Natural killer cell treated with Interleukin-12 subunit alpha and Interleukin-12 subunit beta and Interleukin-15 and Interleukin-18, amount 100 ng/mL, for 72 hours (primary cell): Measurements from ENCODE around the gene IFNK. TPM values are rescaled to one million over a fixed set of nuclear protein-coding genes. Genes with fewer than 3 reads are reported as not detected.

ENCODE experiments used
- ATAC-seq, 2 donors: fragments of 150-1000 bp; cut with Tn5 transposase in 1 of 2; sonication (Bioruptor Pico), chemical (Tn5 transposase) in 1 of 2; 2 replicates each; pipeline ENCODE4 v1.10.0; 2021
- DNase-seq: peaks from one replicate; pipeline ENCODE4 v3.0.0; 2022; ENCODE audit warnings: low spot score
- H3K27ac Mint-ChIP-seq, 2 donors: 1 replicate in 1 of 2; 2 replicates in 1 of 2; pipeline ENCODE4 v1.8.0; 2022; ENCODE audit warnings: mixed read lengths in 2 of 2, mild to moderate bottlenecking in 1 of 2, moderate library complexity in 1 of 2
- H3K27me3 Mint-ChIP-seq, 2 donors: 1 replicate in 1 of 2; 2 replicates in 1 of 2; pipeline ENCODE4 v1.8.0; 2022; ENCODE audit warnings: mixed read lengths in 2 of 2
- H3K36me3 Mint-ChIP-seq: one replicate; pipeline ENCODE4 v1.8.0; 2022; ENCODE audit warnings: mixed read lengths
- H3K4me1 Mint-ChIP-seq, 2 donors: 1 replicate in 1 of 2; 2 replicates in 1 of 2; pipeline ENCODE4 v1.8.0; 2022; ENCODE audit warnings: low read depth in 2 of 2, mixed read lengths in 2 of 2, mild to moderate bottlenecking in 1 of 2
- H3K4me3 Mint-ChIP-seq: one replicate; pipeline ENCODE4 v1.8.0; 2022; ENCODE audit warnings: mixed read lengths
- H3K9me3 Mint-ChIP-seq: 2 replicates; pipeline ENCODE4 v1.8.0; 2022; ENCODE audit warnings: mixed read lengths
- total RNA-seq, 2 donors: library from RNA; stranded (reverse); gene quantifications; one replicate each; pipeline ENCODE4 v1.2.3, GENCODE V29; 2022

IFNK gene
- total RNA-seq, 2 donors from 2014 or later = not detected

DNA sequence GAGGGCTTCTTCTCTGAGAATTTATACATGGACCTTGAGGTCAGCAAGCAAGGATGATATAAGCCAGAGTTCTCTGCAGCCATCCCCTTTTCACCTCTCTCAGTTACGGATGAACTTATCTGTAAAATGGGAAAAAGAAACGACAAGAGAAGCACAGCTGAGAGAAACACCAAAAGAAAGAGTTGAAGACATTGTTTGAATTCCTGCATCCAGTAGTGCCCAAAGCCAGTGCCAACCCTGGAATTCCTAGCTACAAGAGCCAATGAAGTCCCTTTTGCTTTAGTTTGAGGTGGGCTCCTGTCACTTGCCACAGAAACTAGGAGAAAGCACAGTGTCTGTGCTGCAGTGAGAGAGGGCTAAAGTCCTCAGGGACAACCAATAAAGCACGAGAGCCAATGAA, 12.1 kb downstream of the IFNK start:
- ATAC-seq = no peak
- Mint-ChIP-seq H3K36me3 (no peaks in the 10 kb centered on the region), H3K27ac (no peak overlapping the region), H3K4me3 (no peak overlapping the region), H3K4me1 (no peaks in the 10 kb centered on the region), H3K9me3 (no peaks in the 10 kb centered on the region), H3K27me3 (peaks cover 0 to 5% of the 10 kb centered on the region in 2 donors)
- DNase-seq = no peak

DNA sequence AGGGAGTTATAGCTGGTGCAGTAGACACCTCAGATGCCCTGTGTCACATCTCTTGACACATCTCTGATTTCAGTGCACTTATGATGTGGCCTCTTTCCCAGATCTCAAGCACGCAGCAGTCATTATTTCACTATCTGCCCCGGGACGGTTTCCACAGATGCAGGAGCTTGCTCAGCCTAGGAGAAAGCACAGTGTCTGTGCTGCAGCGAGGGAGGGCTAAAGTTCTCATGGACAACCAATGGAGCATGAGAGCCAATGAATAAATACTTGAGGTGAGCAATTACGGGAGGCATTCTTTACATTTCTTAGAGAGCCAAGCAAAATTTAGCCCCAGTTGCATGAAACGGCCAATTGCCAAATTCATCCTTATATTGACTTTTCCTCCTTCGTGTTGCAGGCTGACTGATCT, 12.9 kb downstream of the IFNK start:
- no peaks in the 10 kb centered on the region for H3K4me1 Mint-ChIP-seq
- ATAC-seq (no peak), DNase-seq (no peak)
- no peak overlapping the region for H3K4me3 Mint-ChIP-seq
- peaks cover 0 to 5% of the 10 kb centered on the region in 2 donors for H3K27me3 Mint-ChIP-seq
- no peak overlapping the region for H3K27ac Mint-ChIP-seq
- H3K36me3 Mint-ChIP-seq = no peaks in the 10 kb centered on the region
- no peaks in the 10 kb centered on the region for H3K9me3 Mint-ChIP-seq

- H3K4me1 Mint-ChIP-seq = no peaks in the 10 kb centered on the region
- H3K36me3 Mint-ChIP-seq = no peaks in the 10 kb centered on the region
- peaks cover 0 to 3% of the 10 kb centered on the region in 2 donors for H3K27me3 Mint-ChIP-seq
- no peak overlapping the region for H3K4me3 Mint-ChIP-seq
- no peaks in the 10 kb centered on the region for H3K9me3 Mint-ChIP-seq
- H3K27ac Mint-ChIP-seq = no peak overlapping the region
- DNase-seq = no peak
- no peak for ATAC-seq
These were observed 13.7 kb downstream of the IFNK start for GRCh38 chr9:27537756-27538155.

DNA sequence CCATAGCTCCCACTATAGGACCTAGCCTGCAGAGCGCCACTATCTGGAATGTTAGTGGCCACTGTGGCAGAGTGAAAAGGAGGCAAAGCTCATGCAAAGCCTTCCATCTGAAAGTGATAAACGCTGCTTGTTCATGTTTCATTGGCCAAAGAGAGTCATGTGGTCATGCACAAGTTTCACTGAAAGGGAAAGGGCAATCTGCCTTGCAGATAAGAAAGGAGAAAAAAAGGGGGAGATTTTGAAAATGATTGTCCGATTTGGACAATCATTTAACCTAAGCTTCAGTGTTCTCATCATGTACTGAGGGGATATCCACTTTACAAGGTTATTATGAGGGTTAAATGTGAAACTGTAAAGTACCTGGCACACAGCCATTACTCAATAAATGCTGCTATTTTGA, 14.6 kb downstream of the IFNK start:
- H3K4me1 Mint-ChIP-seq = no peaks in the 10 kb centered on the region
- no peaks in the 10 kb centered on the region for H3K36me3 Mint-ChIP-seq
- H3K4me3 Mint-ChIP-seq = no peak overlapping the region
- no peaks in the 10 kb centered on the region for H3K9me3 Mint-ChIP-seq
- no peak for DNase-seq
- H3K27ac Mint-ChIP-seq = no peak overlapping the region
- ATAC-seq = no peak
- no peaks in the 10 kb centered on the region for H3K27me3 Mint-ChIP-seq

- H3K4me3 Mint-ChIP-seq = no peak overlapping the region
- no peaks in the 10 kb centered on the region for H3K36me3 Mint-ChIP-seq
- no peaks in the 10 kb centered on the region for H3K27me3 Mint-ChIP-seq
- ATAC-seq (no peak), DNase-seq (no peak)
- H3K4me1 Mint-ChIP-seq = no peaks in the 10 kb centered on the region
- no peak overlapping the region for H3K27ac Mint-ChIP-seq
- no peaks in the 10 kb centered on the region for H3K9me3 Mint-ChIP-seq
These were observed 15.7 kb downstream of the IFNK start for GRCh38 chr9:27539479-27540441.

DNA sequence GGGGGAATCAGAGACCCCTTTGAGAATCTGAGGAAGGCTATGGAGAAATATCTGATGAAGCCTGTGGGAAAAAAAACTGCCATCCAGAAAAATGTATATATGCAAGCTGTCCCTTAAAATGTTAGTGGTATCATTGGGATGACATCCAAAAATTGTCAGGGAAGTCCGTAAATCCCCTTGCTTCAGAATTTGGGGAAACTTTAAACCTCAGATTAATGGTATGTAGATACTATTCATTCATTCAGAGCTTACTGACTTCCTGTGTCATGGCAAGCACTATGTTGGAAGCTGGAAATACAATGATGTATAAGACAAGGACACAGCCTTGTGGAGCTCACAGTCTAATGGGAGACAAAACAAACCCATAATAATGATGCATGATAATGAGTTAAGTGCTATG, 16.4 kb downstream of the IFNK start:
- H3K4me3 Mint-ChIP-seq = no peak overlapping the region
- ATAC-seq (no peak), DNase-seq (no peak)
- H3K27ac Mint-ChIP-seq = no peak overlapping the region
- no peaks in the 10 kb centered on the region for H3K27me3 Mint-ChIP-seq
- H3K4me1 Mint-ChIP-seq = no peaks in the 10 kb centered on the region
- H3K9me3 Mint-ChIP-seq = no peaks in the 10 kb centered on the region
- no peaks in the 10 kb centered on the region for H3K36me3 Mint-ChIP-seq

DNA sequence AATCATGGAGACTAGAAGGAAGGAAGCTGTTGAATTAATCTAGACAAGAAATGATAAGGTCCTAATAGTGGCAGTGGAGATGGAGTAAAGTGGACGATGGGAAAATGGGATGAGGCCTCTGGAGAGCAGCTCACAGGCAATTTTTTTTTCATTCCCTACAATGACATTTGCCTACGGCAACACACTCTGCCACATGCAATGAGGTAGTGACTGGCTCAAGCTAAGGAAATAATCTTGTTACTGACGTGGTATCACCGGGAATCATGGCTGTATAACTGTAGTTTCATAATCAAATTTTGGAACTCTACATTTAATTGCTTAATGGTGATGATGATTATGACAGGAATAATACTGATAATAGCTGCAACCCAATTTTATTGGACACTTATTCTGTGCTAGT, 17.6 kb downstream of the IFNK start:
- Mint-ChIP-seq H3K4me1 (no peaks in the 10 kb centered on the region), H3K36me3 (no peaks in the 10 kb centered on the region), H3K9me3 (no peaks in the 10 kb centered on the region), H3K27me3 (no peaks in the 10 kb centered on the region), H3K4me3 (no peak overlapping the region), H3K27ac (no peak overlapping the region)
- DNase-seq (no peak), ATAC-seq (no peak)

GRCh38 chr9:27542508-27542907, 18.4 kb downstream of the IFNK start:
- no peak overlapping the region for H3K27ac Mint-ChIP-seq
- no peaks in the 10 kb centered on the region for H3K36me3 Mint-ChIP-seq
- ATAC-seq = no peak
- H3K4me1 Mint-ChIP-seq = no peaks in the 10 kb centered on the region
- no peak overlapping the region for H3K4me3 Mint-ChIP-seq
- H3K9me3 Mint-ChIP-seq = no peaks in the 10 kb centered on the region
- no peak for DNase-seq
- no peaks in the 10 kb centered on the region for H3K27me3 Mint-ChIP-seq

- Mint-ChIP-seq H3K27ac (no peak overlapping the region), H3K4me3 (no peak overlapping the region), H3K36me3 (no peaks in the 10 kb centered on the region), H3K27me3 (no peaks in the 10 kb centered on the region), H3K9me3 (no peaks in the 10 kb centered on the region), H3K4me1 (no peaks in the 10 kb centered on the region)
- DNase-seq (no peak), ATAC-seq (no peak)
These were observed 21.4 kb downstream of the IFNK start for GRCh38 chr9:27545471-27545870.

DNA sequence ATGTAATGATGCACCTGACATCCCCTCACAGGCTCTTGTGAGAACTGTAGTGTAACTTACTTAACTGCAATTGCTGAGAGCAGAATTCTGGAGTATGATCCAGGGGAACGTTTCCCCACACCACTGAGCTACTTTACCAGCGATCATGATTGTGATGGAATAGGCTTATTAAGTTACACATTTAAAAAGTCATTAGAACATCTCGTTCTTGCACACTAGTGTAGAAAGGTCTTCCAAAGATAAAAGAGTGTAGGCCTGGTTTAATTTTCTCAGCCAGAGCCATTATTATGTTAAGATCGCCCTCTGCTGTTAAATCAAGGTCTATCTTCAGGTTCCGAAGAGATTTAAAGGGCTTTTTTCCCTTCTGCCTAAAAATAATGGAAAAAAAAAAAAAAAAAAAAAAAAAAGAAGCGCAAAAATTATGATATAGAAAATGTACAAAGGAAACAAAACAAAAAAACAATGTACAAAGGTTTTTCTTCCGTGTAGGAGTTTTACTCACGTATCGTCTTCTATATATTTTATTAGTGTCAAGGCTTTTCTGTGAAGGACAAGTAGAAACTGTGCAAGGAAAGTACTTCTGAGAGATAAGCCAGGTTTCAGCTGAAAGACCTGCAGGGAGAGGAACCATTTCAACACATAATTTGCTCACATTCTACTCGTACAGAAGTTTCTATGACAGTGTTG, 24.1 kb downstream of the IFNK start:
- Mint-ChIP-seq H3K36me3 (peaks cover 7% of the 10 kb centered on the region), H3K27me3 (no peaks in the 10 kb centered on the region), H3K9me3 (no peaks in the 10 kb centered on the region), H3K27ac (no peak overlapping the region), H3K4me3 (no peak overlapping the region), H3K4me1 (no peaks in the 10 kb centered on the region)
- DNase-seq = no peak
- no peak for ATAC-seq

- H3K4me3 Mint-ChIP-seq = no peak overlapping the region
- no peaks in the 10 kb centered on the region for H3K4me1 Mint-ChIP-seq
- no peak overlapping the region for H3K27ac Mint-ChIP-seq
- DNase-seq (no peak), ATAC-seq (no peak)
- H3K36me3 Mint-ChIP-seq = peaks cover 11% of the 10 kb centered on the region
- H3K9me3 Mint-ChIP-seq = no peaks in the 10 kb centered on the region
- no peaks in the 10 kb centered on the region for H3K27me3 Mint-ChIP-seq
These were observed 25.2 kb downstream of the IFNK start for GRCh38 chr9:27549196-27549755.

DNA sequence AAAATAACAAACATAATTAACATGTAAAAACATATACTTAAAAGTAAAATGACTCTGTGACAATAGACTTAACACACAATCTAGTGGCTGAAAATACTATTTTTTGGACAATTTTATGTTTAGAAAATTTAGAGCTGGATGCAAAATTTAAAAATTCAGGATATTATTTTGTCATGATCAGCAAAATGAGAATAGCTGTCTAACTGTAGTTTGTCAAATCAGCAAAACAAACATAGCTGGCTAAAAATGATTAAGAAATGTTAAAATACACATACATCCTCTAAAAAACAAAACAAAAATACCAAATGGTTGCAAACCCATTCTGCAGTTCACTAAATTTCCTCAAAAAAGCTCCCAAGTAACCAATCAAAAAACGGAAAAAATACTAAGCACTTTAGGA, 30.6 kb downstream of the IFNK start:
- H3K36me3 Mint-ChIP-seq = peaks cover 11% of the 10 kb centered on the region

GRCh38 chr9:27556470-27556869, 32.4 kb downstream of the IFNK start:
- Mint-ChIP-seq H3K4me1 (peaks cover 0 to under 1% of the 10 kb centered on the region in 2 donors), H3K4me3 (no peak overlapping the region), H3K36me3 (peaks cover 12% of the 10 kb centered on the region), H3K27me3 (no peaks in the 10 kb centered on the region), H3K27ac (no peak overlapping the region), H3K9me3 (no peaks in the 10 kb centered on the region)
- ATAC-seq (no peak), DNase-seq (no peak)

More for the DNA sequence above, 30.6 kb downstream of the IFNK start:
- H3K4me3 Mint-ChIP-seq = no peak overlapping the region
- ATAC-seq (no peak), DNase-seq (no peak)
- no peaks in the 10 kb centered on the region for H3K27me3 Mint-ChIP-seq
- H3K27ac Mint-ChIP-seq = no peak overlapping the region
- H3K4me1 Mint-ChIP-seq = no peaks in the 10 kb centered on the region
- H3K9me3 Mint-ChIP-seq = no peaks in the 10 kb centered on the region

- ATAC-seq = no peak
- Mint-ChIP-seq H3K27ac (no peak overlapping the region), H3K9me3 (no peaks in the 10 kb centered on the region), H3K4me3 (no peak overlapping the region), H3K4me1 (peaks cover 0 to 4% of the 10 kb centered on the region in 2 donors), H3K36me3 (peaks cover 9% of the 10 kb centered on the region), H3K27me3 (no peaks in the 10 kb centered on the region)
- no peak for DNase-seq
These were observed 34.2 kb downstream of the IFNK start for GRCh38 chr9:27558307-27558706.
